ENCODE data around the gene HIP1. TPM values are rescaled to one million over a fixed set of nuclear protein-coding genes. Genes with fewer than 3 reads are reported as not detected.
"Not testable (repeated sequence)": the region's sequence is repeated elsewhere in the genome, so short reads cannot be mapped to it uniquely, and the experiment has no call there.

The HIP1 gene
- total RNA-seq, 4 donors from 2014 or later: 15.8 to 33.2 (median 22.8) TPM

GRCh38 chr7:75485979-75486643 is 252.6 kb downstream of the HIP1 start, which contains the start of gene POM121C:
TSS of gene POM121C (minus strand) at chr7:75486299. CDS start at chr7:75441496, 44,803 bp downstream.
- peak; percentile 97 for DNase-seq (ENCODE audit: extremely low spot score)
- H3K9me3 ChIP-seq; intact Hi-C loops (cut with DNase I); H3K27me3 ChIP-seq; H3K36me3 ChIP-seq: not testable (repeated sequence)
- TF ChIP-seq POLR2A (IDR thresholded peaks at IDR 0.05; ENCODE audit: low read depth) (peak; percentile 35), POLR2AphosphoS5 (IDR thresholded peaks at IDR 0.05) (peak; percentile 89 to 91)
- peak within 1 kb of the TSS; percentile 90 to 93 (median 92) for H3K27ac ChIP-seq (replicated peaks in 1 of 4)
- peaks cover 3 to 13% (median 8%) of the 10 kb centered on the region in 4 donors for H3K4me1 ChIP-seq
- peak within 1 kb of the TSS; percentile 68 to 86 (median 76) for H3K4me3 ChIP-seq
- 2% methylated on average over 20 of the region's 49 CpGs for WGBS

DNA sequence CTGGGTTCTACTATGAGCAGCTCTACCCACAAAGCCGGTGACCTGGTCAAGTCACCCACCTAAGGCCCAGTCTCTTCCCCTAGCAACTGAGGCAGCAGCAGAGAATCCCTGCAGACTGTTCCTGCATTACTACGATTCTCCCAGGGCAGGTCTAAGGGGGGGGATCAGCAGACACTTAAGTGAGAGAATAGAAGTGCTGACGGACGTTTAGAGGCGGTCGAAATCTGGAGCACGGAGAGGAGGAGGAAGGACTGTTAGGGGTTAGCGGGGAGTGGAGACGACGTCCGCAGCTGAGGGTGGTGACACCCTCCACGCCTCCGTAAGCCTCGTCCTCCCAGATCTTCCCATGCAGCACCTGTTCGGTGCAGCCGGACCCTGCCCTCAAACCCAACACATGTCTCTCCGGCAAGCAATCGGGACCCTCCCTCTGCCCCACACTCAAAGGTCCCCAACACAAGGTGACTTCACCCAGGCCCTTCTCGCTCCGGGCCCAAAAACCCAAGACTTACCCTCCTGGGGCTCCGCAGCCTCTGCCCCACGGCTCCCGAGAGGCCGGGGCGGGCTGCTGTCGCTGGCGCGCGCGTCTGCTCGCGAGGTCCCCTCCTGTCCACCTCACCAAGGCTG is 253.3 kb downstream of the HIP1 start:
- DNase-seq (ENCODE audit: extremely low spot score); H3K36me3 ChIP-seq; H3K27me3 ChIP-seq; intact Hi-C loops (cut with DNase I); H3K9me3 ChIP-seq: not testable (repeated sequence)
- Histone ChIP-seq H3K4me3 (peak overlapping the region; percentile 68 to 86 (median 76)), H3K27ac (replicated peaks in 1 of 4) (peak overlapping the region; percentile 90 to 93 (median 92)), H3K4me1 (peaks cover 3 to 13% (median 8%) of the 10 kb centered on the region in 4 donors)
- WGBS: 2% methylated on average over 7 of the region's 32 CpGs

Small RNA genes lying within 50 kb of the gene (small RNA-seq; reads per million reads assigned to genes)
- 0 reads per million in 3 donors for gene AC211429.1
- 0 reads per million in 3 donors for gene RF00019

Other genes with a start within 250 kb of the HIP1 start
- gene SPDYE5, start 246.6 kb downstream of the HIP1 start, total RNA-seq: not detected
- 1 to 10 TPM in 2 of 4 donors, not detected in 2; 1.2 to 2.0 TPM for gene CCL26, start 33.3 kb upstream of the HIP1 start, total RNA-seq
- gene CCL24, start 74.9 kb upstream of the HIP1 start, total RNA-seq: under 1 TPM in 1 of 4 donors, not detected in 3; 0.99 TPM
- gene RHBDD2, start 140.1 kb upstream of the HIP1 start, total RNA-seq: 10 to 100 TPM; 19.1 to 40.2 (median 32.6) TPM
- 10 to 100 TPM; 37.8 to 71.4 (median 63.6) TPM for gene POR, start 176.2 kb upstream of the HIP1 start, total RNA-seq

All from esophagus muscularis mucosa (tissue), 4 donors.